Heart right ventricle (tissue), 16 donors: ENCODE measurements around the gene DDAH1. TPM values are rescaled to one million over a fixed set of nuclear protein-coding genes. Genes with fewer than 3 reads are reported as not detected.

Experiments
- ATAC-seq, 8 donors: fragments of 200-7000 bp; cut with Tn5 transposase; one replicate each; pipeline ENCODE4 v1.9.1; 2020; ENCODE audit warnings: mild to moderate bottlenecking in 8 of 8, moderate library complexity in 8 of 8, moderate number of reproducible peaks in 1 of 8
- DNase-seq, 2 donors: peaks; one replicate each; pipeline ENCODE4 v3.0.0-alpha.2; 2020
- H3K27ac ChIP-seq, 10 donors: fragments of 200-600 bp; sonication (generic) in 2 of 10; one replicate each; pipeline versions ENCODE4 v1.5.0 to v1.8.0; 2020 to 2022; ENCODE audit warnings: mild to moderate bottlenecking in 3 of 10
- H3K27me3 ChIP-seq, 7 donors: fragments of 200-600 bp; one replicate each; pipeline ENCODE4 v1.8.0; 2021 to 2022; ENCODE audit warnings: mild to moderate bottlenecking in 2 of 7
- H3K36me3 ChIP-seq, 9 donors: fragments of 200-600 bp; sonication (generic) in 1 of 9; one replicate each; pipeline versions ENCODE4 v1.5.0 to v1.8.0; 2020 to 2022; ENCODE audit warnings: mild to moderate bottlenecking in 2 of 9
- H3K4me1 ChIP-seq, 9 donors: fragments of 200-600 bp; sonication (generic) in 1 of 9; one replicate each; pipeline versions ENCODE4 v1.5.0 to v1.8.0; 2020 to 2022; ENCODE audit warnings: mild to moderate bottlenecking in 4 of 9
- H3K4me3 ChIP-seq, 10 donors: fragments of 200-600 bp; sonication (generic) in 2 of 10; one replicate each; pipeline versions ENCODE4 v1.5.0 to v1.8.0; 2020 to 2022; ENCODE audit warnings: mild to moderate bottlenecking in 7 of 10, moderate library complexity in 2 of 10
- H3K9me3 ChIP-seq, 11 donors: fragments of 200-600 bp in 10 of 11; sonication (generic) in 2 of 11; one replicate each; pipeline versions ENCODE4 v1.5.0 to v1.8.0; 2013 to 2022; ENCODE audit warnings: mild to moderate bottlenecking in 2 of 11, control low read depth in 1 of 11, moderate library complexity in 1 of 11
- WGBS, 2 donors: extraction: QIAGEN DNeasy Blood & Tissue Kit; methylation state at CpG; one replicate each; pipeline ENCODE4 v1.1.7; 2013; ENCODE audit warnings: inconsistent platforms in 1 of 2; 5-methylcytosine and 5-hydroxymethylcytosine counted together
- intact Hi-C, 10 donors: fragments of 100-400 bp; cut with DNase I; formaldehyde crosslinking; loops; one replicate each; pipeline versions ENCODE4 v1.11.1 to v1.14.2; 2022
- polyA plus RNA-seq, 2 donors: library from polyadenylated mRNA; stranded (reverse); fragments of 200-250 nt; gene quantifications; one replicate each; pipeline ENCODE4 v1.2.3, GENCODE V29; 2013
- total RNA-seq, 10 donors: library from RNA; stranded (reverse); fragmentation: NEBNext Ultra II Directional in 3 of 10; extraction: Animal tissue kit (Norgen Biotek cat#: 25700) in 3 of 10; gene quantifications; one replicate each; pipeline versions ENCODE4 v1.2.1 to v1.2.4, GENCODE V29; 2021 to 2023
- TF ChIP-seq, protein P1 (sequence below), 9 donors: fragments of 200-600 bp; sonication (generic) in 2 of 9; IDR thresholded peaks; one replicate each; pipeline versions ENCODE4 v1.5.0 to v1.8.0; 2021 to 2022; ENCODE audit warnings: antibody characterized with exemption in 9 of 9, mild to moderate bottlenecking in 5 of 9, moderate library complexity in 1 of 9
- donor health status: Arrhythmogenic right ventricular cardiomyopathy.
- donor health status: ischemic (EF 13 %, LVEDD 7.1; RV severe dilation, severe dysfunction).
- donor health status: healthy with polysubstance abuse.
- donor health status: DM: no; HTN: yes; CAD: no.
- donor health status: DM: no; HTN: no; CAD: no.
- donor health status: ischemic (EF 25% LVEDD 6.9; RV normal size, moderate dysfunction).
- donor health status: ischemic (EF 25% LVEDD 5.7; RV mildly dilated, moderate dysfunction).
- donor health status: healthy.
- donor health status: DM: yes; HTN: yes; CAD: no.
- donor health status: Ischemic cardiomyopathy.
- donor health status: ischemic (EF 35%, LVEDD 5.7; RV mildly dilated, moderate dysfunction).
- donor health status: nonischemic (EF 11% LVEDD 7.7; RV severe dilation, severe dysfunction).
- donor health status: DM: yes; HTN: yes; CAD: no.
- donor health status: PGD.
- donor health status: ischemic (EF 29% LVEDD 5.4; RV normal size, mild dysfunction).
- donor health status: nonischemic (EF 23%, LVEDD 6.1; RV moderate dilation, normal function).

Gene DDAH1
- total and polyA plus RNA-seq, 12 donors = 2.7 to 29.0 (median 16.6) TPM

DNA sequence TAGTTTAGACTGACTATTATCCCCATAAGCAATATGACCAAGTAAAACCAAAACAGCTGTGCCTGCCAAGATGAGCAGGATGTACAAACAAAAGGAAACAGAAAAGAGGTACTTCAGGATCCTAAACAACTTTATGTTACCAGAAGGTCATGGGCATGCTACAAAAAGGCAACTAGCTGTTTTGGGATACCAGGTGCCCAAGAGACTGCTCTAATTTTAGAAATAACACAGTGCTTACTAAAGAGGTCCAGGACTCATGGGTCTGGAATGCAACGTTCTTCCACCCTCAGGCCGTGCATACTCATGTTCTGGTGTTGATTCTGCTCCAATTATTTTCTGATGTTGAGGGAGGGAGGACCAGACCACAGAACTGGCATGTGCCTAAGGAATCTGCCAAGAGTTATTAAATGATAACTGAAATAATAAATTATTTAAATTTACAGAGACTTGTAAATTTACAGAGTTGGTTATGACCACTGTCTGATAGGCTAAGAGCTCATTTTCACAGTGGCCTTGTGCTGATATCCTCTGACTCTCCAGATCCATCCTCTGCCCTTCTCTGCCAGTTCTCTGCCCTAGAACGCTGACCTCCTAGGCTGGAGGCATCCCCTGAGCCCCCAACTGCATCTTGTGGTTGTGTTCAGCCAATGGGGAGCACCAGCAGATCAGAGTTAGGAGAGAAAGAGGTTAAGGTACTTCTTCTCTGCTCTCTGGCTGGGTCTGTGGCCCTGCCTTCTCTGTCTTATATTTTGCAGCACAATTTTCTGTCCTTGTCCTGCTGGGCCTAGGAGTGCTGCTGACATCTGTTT is 150.9 kb downstream of the DDAH1 start:
- 24 to 28% methylated on average over 3 of the region's 3 CpGs for WGBS, 2 donors

DNA sequence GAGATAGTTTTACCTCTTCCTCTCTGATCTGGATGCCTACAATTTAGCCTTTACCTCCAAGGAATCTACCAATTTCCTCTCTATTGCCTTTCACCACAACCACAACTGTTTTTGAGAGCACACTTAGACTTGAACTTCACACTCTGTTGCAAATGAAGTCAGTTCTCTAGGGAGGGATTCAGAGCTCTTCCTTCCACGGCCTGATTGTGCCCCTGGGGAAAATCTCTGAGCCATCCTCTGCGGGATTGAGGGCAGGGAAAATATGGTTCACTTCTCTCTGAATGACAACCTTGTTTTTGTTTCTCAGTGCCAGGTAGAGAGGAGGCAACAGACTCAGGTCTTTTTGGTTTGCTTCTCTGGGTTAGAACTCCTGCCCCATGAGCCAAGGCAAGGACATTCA is 153.1 kb downstream of the DDAH1 start:
- Histone ChIP-seq H3K27me3 (peaks cover 0 to 11% (median 0%) of the 10 kb centered on the region in 7 donors), H3K4me3 (no peak overlapping the region), H3K4me1 (peaks cover 0 to 42% (median 30%) of the 10 kb centered on the region in 9 donors), H3K27ac (no peak overlapping the region), H3K9me3 (no peaks in the 10 kb centered on the region), H3K36me3 (no peaks in the 10 kb centered on the region)
- no peak for ATAC-seq
- TF ChIP-seq, protein P1, sequence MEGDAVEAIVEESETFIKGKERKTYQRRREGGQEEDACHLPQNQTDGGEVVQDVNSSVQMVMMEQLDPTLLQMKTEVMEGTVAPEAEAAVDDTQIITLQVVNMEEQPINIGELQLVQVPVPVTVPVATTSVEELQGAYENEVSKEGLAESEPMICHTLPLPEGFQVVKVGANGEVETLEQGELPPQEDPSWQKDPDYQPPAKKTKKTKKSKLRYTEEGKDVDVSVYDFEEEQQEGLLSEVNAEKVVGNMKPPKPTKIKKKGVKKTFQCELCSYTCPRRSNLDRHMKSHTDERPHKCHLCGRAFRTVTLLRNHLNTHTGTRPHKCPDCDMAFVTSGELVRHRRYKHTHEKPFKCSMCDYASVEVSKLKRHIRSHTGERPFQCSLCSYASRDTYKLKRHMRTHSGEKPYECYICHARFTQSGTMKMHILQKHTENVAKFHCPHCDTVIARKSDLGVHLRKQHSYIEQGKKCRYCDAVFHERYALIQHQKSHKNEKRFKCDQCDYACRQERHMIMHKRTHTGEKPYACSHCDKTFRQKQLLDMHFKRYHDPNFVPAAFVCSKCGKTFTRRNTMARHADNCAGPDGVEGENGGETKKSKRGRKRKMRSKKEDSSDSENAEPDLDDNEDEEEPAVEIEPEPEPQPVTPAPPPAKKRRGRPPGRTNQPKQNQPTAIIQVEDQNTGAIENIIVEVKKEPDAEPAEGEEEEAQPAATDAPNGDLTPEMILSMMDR (IDR thresholded peaks at IDR 0.05) = no peak
- WGBS, 2 donors = 47 to 70% methylated on average over 2 of the region's 2 CpGs
- DNase-seq = no peak
- intact Hi-C loops = loop anchor here in 1 of 10 donors (5.0 to 10.0 kb wide), 2 partner anchors 153 to 270 kb away; partner anchors contain the start of genes CCN1 and DDAH1

More for the DNA sequence above, 150.9 kb downstream of the DDAH1 start:
- ATAC-seq (peak; percentile 86 to 94 (median 92)), DNase-seq (peak in 1 of 2 donors; percentile 47)
- peaks cover 0 to 44% (median 29%) of the 10 kb centered on the region in 9 donors for H3K4me1 ChIP-seq
- TF ChIP-seq, protein P1 (IDR thresholded peaks at IDR 0.05) = no peak
- intact Hi-C loops = loop anchor here in 1 of 10 donors (5.0 to 10.0 kb wide), 2 partner anchors 151 to 268 kb away; partner anchors contain the start of genes CCN1 and DDAH1
- no peaks in the 10 kb centered on the region for H3K27me3 ChIP-seq
- no peaks in the 10 kb centered on the region for H3K9me3 ChIP-seq
- no peaks in the 10 kb centered on the region for H3K36me3 ChIP-seq
- no peak overlapping the region for H3K4me3 ChIP-seq
- H3K27ac ChIP-seq = peak overlapping the region; percentile 61 to 94 (median 80)

DNA sequence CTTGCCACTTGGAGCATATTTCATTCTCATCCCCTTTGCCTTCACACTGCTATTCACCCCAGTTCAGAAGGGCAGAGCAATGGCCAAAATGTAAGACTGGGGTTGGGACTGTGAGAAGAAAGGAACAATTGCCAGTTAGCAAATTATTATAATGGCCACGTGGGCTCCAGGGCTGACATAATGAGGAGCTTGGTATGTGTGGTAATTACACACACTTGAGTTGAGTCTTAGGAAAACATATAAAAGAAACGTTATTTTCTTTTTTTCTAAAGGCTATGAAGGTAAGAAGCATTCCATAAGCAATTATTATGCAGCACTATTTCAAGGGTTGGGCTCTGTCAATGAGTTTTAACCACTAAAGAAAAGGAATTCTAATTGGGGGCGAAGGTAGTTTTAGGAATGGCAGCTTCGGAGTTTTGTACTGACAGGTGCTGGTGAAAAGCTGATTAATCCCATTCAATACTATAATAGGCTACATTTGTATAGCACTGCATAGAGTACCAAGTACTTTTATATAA is 156.1 kb downstream of the DDAH1 start:
- Histone ChIP-seq H3K9me3 (no peaks in the 10 kb centered on the region), H3K4me3 (no peak overlapping the region), H3K4me1 (peaks cover 0 to 24% (median 13%) of the 10 kb centered on the region in 9 donors), H3K36me3 (no peaks in the 10 kb centered on the region), H3K27ac (no peak overlapping the region), H3K27me3 (peaks cover 0 to 11% (median 0%) of the 10 kb centered on the region in 7 donors)
- 76 to 80% methylated on average over 4 of the region's 4 CpGs for WGBS, 2 donors
- TF ChIP-seq, protein P1 (IDR thresholded peaks at IDR 0.05) = no peak
- DNase-seq (no peak), ATAC-seq (no peak)
- intact Hi-C loops = loop anchor here (1.0 to 10.0 kb wide), 24 partner anchors 40 to 708 kb away; partner anchors contain the start of genes CCN1 (in 5 of the 10), DDAH1 (in 1 of the 10) and ZNHIT6 (in 1 of the 10)
